GM12872 (cell line): ENCODE measurements around the gene SAMD1.

ENCODE experiments used
- TF ChIP-seq, protein P1 (sequence below): IDR thresholded peaks from 3 replicates; pipeline ENCODE4 v1.5.1; 2011; ENCODE audit warnings: low read depth, mild to moderate bottlenecking, low read length, moderate library complexity; ENCODE audit not compliant: insufficient read depth

Gene SAMD1

DNA sequence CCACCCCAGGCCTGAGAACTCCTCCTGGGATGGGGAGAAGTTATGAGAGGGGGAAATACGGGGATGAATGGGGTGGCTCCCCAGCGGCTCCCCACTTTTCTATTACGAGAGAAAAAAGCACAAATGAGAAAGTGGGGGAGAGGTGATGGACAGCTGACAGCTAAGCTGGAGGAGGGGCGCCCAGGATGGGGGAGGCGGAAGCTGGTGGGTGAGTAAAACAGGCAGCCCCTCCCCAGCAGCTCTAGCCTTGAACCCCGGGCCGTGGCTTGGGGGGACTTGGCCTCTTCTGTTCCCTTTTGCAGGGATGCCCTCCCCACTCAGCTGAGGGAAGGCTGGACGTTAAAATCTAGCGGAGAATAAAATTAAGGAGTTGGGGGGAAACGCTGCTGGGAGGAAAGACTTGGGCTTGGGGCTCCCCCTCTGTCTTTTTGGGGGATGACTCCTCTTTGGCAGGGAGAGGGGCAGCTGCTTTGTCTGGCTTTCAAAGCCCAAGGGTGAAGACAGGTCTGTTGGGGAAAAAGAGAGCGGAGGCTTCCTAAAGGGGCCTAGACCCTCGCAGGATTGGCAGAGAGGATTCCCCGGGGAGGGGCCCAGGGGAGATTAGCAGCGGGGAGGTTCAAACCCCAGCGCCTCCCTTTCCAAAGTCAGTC, 1.4 kb upstream of the SAMD1 start:
- TF ChIP-seq, protein P1, sequence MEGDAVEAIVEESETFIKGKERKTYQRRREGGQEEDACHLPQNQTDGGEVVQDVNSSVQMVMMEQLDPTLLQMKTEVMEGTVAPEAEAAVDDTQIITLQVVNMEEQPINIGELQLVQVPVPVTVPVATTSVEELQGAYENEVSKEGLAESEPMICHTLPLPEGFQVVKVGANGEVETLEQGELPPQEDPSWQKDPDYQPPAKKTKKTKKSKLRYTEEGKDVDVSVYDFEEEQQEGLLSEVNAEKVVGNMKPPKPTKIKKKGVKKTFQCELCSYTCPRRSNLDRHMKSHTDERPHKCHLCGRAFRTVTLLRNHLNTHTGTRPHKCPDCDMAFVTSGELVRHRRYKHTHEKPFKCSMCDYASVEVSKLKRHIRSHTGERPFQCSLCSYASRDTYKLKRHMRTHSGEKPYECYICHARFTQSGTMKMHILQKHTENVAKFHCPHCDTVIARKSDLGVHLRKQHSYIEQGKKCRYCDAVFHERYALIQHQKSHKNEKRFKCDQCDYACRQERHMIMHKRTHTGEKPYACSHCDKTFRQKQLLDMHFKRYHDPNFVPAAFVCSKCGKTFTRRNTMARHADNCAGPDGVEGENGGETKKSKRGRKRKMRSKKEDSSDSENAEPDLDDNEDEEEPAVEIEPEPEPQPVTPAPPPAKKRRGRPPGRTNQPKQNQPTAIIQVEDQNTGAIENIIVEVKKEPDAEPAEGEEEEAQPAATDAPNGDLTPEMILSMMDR, result peak; percentile 31; the same call in 1 of the 3 replicates

DNA sequence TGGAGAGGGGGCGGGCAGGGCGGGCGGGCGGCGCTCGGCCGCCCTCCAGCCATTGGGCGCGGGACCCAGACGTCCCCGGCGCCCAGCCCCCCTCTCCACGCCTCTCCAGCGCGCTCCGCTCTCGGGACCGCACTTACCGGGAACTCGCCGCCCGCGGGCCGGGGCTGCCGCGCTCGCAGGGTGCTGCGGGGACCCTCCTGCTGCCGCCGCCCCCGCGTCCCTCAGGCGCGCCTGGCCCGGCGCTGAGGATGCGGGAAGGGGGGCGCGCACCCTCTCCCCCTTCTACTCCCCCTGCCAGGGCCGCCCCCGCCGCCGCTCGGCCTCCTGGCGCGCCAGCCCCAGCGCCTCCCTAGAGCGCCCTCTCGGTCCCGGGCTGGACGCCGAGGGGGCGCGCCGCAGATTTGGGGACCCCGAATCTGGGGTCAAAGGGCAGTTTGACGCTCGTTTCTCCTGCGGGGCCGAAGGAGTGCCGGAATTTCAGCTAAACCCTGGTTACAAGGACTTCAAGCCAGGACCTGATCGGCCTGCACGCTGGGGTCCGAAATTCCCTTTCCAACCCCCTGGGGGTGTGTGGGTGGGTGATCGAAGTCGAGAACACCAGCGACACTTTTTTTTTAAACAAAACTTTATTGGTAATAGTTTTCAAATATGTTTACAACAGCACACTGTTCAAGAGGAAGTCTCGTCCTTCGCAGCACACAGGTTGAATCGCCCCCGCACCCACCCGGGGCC, 696 bp upstream of the SAMD1 start:
- TF ChIP-seq, protein P1, result peak; percentile 24; the same call in 1 of the 3 replicates

GRCh38 chr19:14089662-14090508, 666 bp downstream of the SAMD1 start:
- TF ChIP-seq, protein P1, result no peak

GRCh38 chr19:14089412-14089661, 1.2 kb downstream of the SAMD1 start:
- TF ChIP-seq, protein P1, result 0 out of 3 replicates have a peak, but pooled peaks have one; percentile 21

DNA sequence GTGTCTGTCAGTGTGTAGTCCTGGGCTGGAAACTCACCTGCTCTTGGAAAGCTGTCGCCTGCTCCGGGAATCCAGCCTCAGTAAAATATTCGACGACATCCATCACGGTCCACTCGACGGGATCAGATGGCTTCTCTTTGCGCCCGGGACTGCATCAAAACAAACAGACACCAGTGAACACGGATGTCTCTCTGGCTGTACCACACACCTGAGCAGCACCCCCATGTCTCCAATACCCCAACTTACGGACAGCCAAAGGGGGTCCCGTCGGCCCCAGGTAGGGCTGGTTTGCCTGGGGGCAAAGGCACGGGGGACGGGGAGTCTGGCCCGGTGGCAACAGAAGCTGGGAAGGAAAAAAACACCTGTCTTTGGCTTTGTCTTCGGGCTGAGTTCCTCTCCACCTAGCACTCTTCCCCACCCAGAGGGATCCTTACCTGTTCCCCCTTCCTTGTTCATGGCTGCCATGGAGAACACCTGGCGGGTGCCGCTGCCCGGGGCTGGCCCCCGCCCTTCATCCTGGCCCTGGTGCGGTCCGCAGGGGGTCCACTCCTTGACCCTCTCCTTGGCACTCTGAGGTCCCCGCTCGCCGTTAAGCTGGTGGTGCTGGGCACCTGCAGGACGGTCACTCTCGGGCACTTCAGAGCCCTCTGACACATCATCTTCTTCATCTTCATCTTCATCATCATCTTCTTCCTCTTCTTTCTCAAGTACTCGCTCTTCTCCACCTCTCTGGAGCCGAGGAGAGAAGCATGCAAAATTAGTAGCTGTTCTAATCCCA, 1.7 kb downstream of the SAMD1 start:
- TF ChIP-seq, protein P1, result no peak

DNA sequence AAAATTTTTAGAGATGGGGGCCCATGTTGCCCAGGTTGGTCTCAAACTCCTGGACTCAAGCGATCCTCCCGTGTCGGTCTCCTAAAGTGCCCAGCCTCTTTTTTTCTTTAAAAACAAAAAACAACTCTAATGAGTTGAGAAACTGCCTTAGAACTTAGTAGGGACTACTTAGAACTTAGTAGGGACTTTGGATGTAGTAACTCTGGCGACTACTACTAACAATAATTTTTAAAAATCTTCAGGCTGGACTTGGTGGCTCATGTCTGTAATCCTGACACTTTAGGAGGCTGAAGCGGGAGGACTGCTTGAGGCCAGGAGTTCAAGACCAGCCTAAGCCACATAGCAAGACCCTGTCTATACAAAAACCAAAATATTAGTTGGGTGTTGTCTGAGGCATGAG, 4.5 kb downstream of the SAMD1 start:
- TF ChIP-seq, protein P1, result no peak
